CD14-positive monocyte (primary cell): Measurements from ENCODE around the gene FBXO31. TPM values are rescaled to one million over a fixed set of nuclear protein-coding genes. Genes with fewer than 3 reads are reported as not detected.

Experiments used
- DNase-seq, 3 donors: peaks; one replicate each; pipeline ENCODE4 v3.0.0-alpha.2; 2011 to 2022
- H2AFZ ChIP-seq: 2 replicates; pipeline ENCODE4 v1.6.0; 2012; ENCODE audit warnings: mild to moderate bottlenecking, low read depth, low read length, inconsistent platforms; ENCODE audit not compliant: insufficient read depth, poor library complexity, severe bottlenecking
- H3K27ac ChIP-seq, 2 donors: 1 replicate in 1 of 2; 2 replicates in 1 of 2; pipeline ENCODE4 v1.5.1; 2012 to 2013; ENCODE audit warnings: low read length in 2 of 2, control low read depth in 1 of 2, inconsistent platforms in 1 of 2, low read depth in 1 of 2, mild to moderate bottlenecking in 1 of 2
- H3K27me3 ChIP-seq, 2 donors: one replicate each; pipeline versions ENCODE4 v1.6.0 to v1.6.1; 2011 to 2013; ENCODE audit warnings: low read length in 2 of 2; ENCODE audit not compliant: control insufficient read depth in 2 of 2, insufficient read depth in 2 of 2
- H3K36me3 ChIP-seq, 2 donors: replicated peaks in 1 of 2; 1 replicate in 1 of 2; 2 replicates in 1 of 2; pipeline versions ENCODE4 v1.5.1 to v1.6.1; 2012 to 2013; ENCODE audit warnings: low read length in 2 of 2, control low read depth in 1 of 2, inconsistent platforms in 1 of 2, mild to moderate bottlenecking in 1 of 2; ENCODE audit not compliant: insufficient read depth in 2 of 2, control insufficient read depth in 1 of 2
- H3K4me1 ChIP-seq, 2 donors: 1 replicate in 1 of 2; 2 replicates in 1 of 2; pipeline versions ENCODE4 v1.5.1 to v1.6.1; 2012 to 2013; ENCODE audit warnings: low read length in 2 of 2, control low read depth in 1 of 2, inconsistent platforms in 1 of 2, mild to moderate bottlenecking in 1 of 2, moderate library complexity in 1 of 2; ENCODE audit not compliant: insufficient read depth in 2 of 2, control insufficient read depth in 1 of 2
- H3K4me2 ChIP-seq: replicated peaks from 2 replicates; pipeline ENCODE3; 2012; ENCODE audit warnings: low read length, moderate library complexity, mild to moderate bottlenecking; ENCODE audit not compliant: poor library complexity, severe bottlenecking; ENCODE audit errors: extremely low read depth
- H3K4me3 ChIP-seq, 3 experiments: fragments of 200-600 bp in 1 of 3; sonication (generic) in 1 of 3; replicated peaks in 1 of 3; 1 replicate in 2 of 3; 2 replicates in 1 of 3; pipeline ENCODE4 v1.5.1; 2011 to 2013; ENCODE audit warnings: low read length in 3 of 3, mild to moderate bottlenecking in 3 of 3, control low read depth in 2 of 3, low read depth in 2 of 3, inconsistent platforms in 1 of 3, moderate library complexity in 1 of 3
- H3K79me2 ChIP-seq: 2 replicates; pipeline ENCODE4 v1.6.0; 2012; ENCODE audit warnings: mild to moderate bottlenecking, control low read depth, inconsistent platforms, low read length, moderate library complexity; ENCODE audit not compliant: insufficient read depth
- H3K9ac ChIP-seq: 2 replicates; pipeline ENCODE4 v1.6.0; 2017; ENCODE audit warnings: low read length, mild to moderate bottlenecking; ENCODE audit not compliant: insufficient read depth, poor library complexity, severe bottlenecking
- H3K9me3 ChIP-seq, 2 donors: replicated peaks in 1 of 2; 1 replicate in 1 of 2; 2 replicates in 1 of 2; pipeline versions ENCODE4 v1.5.1 to v1.6.1; 2012 to 2013; ENCODE audit warnings: low read length in 2 of 2, control low read depth in 1 of 2; ENCODE audit not compliant: control insufficient read depth in 1 of 2, insufficient read depth in 1 of 2
- H4K20me1 ChIP-seq: 2 replicates; pipeline ENCODE4 v1.6.0; 2012; ENCODE audit warnings: mild to moderate bottlenecking, low read length, control low read depth, moderate library complexity; ENCODE audit not compliant: insufficient read depth
- H3K27ac Mint-ChIP-seq, 7 donors: one replicate each; pipeline ENCODE4 v1.8.0; 2020; ENCODE audit warnings: mild to moderate bottlenecking in 7 of 7, mixed read lengths in 7 of 7, moderate library complexity in 6 of 7, inconsistent platforms in 2 of 7
- H3K27me3 Mint-ChIP-seq, 3 donors: one replicate each; pipeline ENCODE4 v1.8.0; 2021 to 2022; ENCODE audit warnings: low read depth in 3 of 3, mild to moderate bottlenecking in 3 of 3, mixed read lengths in 3 of 3, moderate library complexity in 3 of 3, inconsistent platforms in 1 of 3
- H3K36me3 Mint-ChIP-seq, 2 donors: one replicate each; pipeline ENCODE4 v1.8.0; 2020; ENCODE audit warnings: mixed read lengths in 2 of 2, inconsistent platforms in 1 of 2, mild to moderate bottlenecking in 1 of 2
- H3K4me1 Mint-ChIP-seq: one replicate; pipeline ENCODE4 v1.8.0; 2020; ENCODE audit warnings: mild to moderate bottlenecking, mixed read lengths
- H3K4me3 Mint-ChIP-seq, 2 donors: one replicate each; pipeline ENCODE4 v1.8.0; 2020; ENCODE audit warnings: mild to moderate bottlenecking in 2 of 2, mixed read lengths in 2 of 2, moderate library complexity in 1 of 2
- H3K9me3 Mint-ChIP-seq, 7 donors: one replicate each; pipeline ENCODE4 v1.8.0; 2020 to 2022; ENCODE audit warnings: mixed read lengths in 7 of 7, mild to moderate bottlenecking in 6 of 7, moderate library complexity in 6 of 7, inconsistent platforms in 2 of 7
- CTCF ChIP-seq: fragments of 200-600 bp; IDR thresholded peaks from one replicate; pipeline ENCODE4 v1.8.0; 2022; ENCODE audit warnings: antibody characterized with exemption, mild to moderate bottlenecking
- WGBS: methylation state at CpG from one replicate; pipeline ENCODE4 v1.1.5; 2013; ENCODE audit warnings: missing lambda C conversion rate; ENCODE audit not compliant: insufficient coverage; 5-methylcytosine and 5-hydroxymethylcytosine counted together
- intact Hi-C, 2 donors: fragments of 100-400 bp; cut with micrococcal nuclease; formaldehyde crosslinking; loops; one replicate each; pipeline versions ENCODE4 v1.15.0 to v1.15.1; 2023
- polyA plus RNA-seq, 3 donors: library from polyadenylated mRNA; depleted of rRNA in 1 of 3; unstranded in 2 of 3; stranded (reverse) in 1 of 3; fragments of 300-500 nt in 2 of 3; fragments of >200 nt in 1 of 3; fragmentation: Illumina TruSeq in 2 of 3; gene quantifications; 1 replicate in 2 of 3; 2 replicates in 1 of 3; pipeline ENCODE4 v1.2.3, GENCODE V29; 2012 to 2021

FBXO31 gene
- polyA plus RNA-seq, 3 donors, result 2.0 to 5.6 (median 3.3) TPM

GRCh38 chr16:87311387-87311786 is 72.2 kb downstream of the FBXO31 start:
- H3K36me3 ChIP-seq, result no peaks in the 10 kb centered on the region
- H2AFZ ChIP-seq, result no peak overlapping the region
- Mint-ChIP-seq H3K9me3 (peaks cover 0 to 12% (median 4%) of the 10 kb centered on the region in 7 donors), H3K27ac (no peak overlapping the region), H3K4me3 (no peak overlapping the region), H3K36me3 (peaks cover 0 to 3% of the 10 kb centered on the region in 2 donors), H3K27me3 (peaks cover 0 to 6% (median 0%) of the 10 kb centered on the region in 3 donors), H3K4me1 (no peaks in the 10 kb centered on the region)
- no peaks in the 10 kb centered on the region for H3K9me3 ChIP-seq
- no peaks in the 10 kb centered on the region for H3K4me1 ChIP-seq
- no peaks in the 10 kb centered on the region for H4K20me1 ChIP-seq
- intact Hi-C loops, result no loop called here
- TF ChIP-seq CTCF, result no peak
- H3K9ac ChIP-seq, result no peak overlapping the region
- DNase-seq, result no peak
- 94% methylated on average over 5 of the region's 5 CpGs for WGBS
- no peak overlapping the region for H3K27ac ChIP-seq
- H3K4me2 ChIP-seq, result no peak overlapping the region
- no peak overlapping the region for H3K4me3 ChIP-seq
- H3K79me2 ChIP-seq, result no peaks in the 10 kb centered on the region
- no peaks in the 10 kb centered on the region for H3K27me3 ChIP-seq

GRCh38 chr16:87310610-87311009 is 73.0 kb downstream of the FBXO31 start:
- intact Hi-C loops, result no loop called here
- Histone ChIP-seq H3K4me3 (no peak overlapping the region), H3K27me3 (no peaks in the 10 kb centered on the region), H3K27ac (no peak overlapping the region), H2AFZ (no peak overlapping the region), H3K9ac (no peak overlapping the region), H3K79me2 (no peaks in the 10 kb centered on the region), H3K36me3 (no peaks in the 10 kb centered on the region), H4K20me1 (no peaks in the 10 kb centered on the region), H3K4me2 (no peak overlapping the region), H3K4me1 (no peaks in the 10 kb centered on the region), H3K9me3 (no peaks in the 10 kb centered on the region)
- Mint-ChIP-seq H3K27ac (no peak overlapping the region), H3K36me3 (peaks cover 0 to 3% of the 10 kb centered on the region in 2 donors), H3K4me1 (no peaks in the 10 kb centered on the region), H3K27me3 (peaks cover 0 to 6% (median 0%) of the 10 kb centered on the region in 3 donors), H3K4me3 (no peak overlapping the region), H3K9me3 (peaks cover 0 to 12% (median 4%) of the 10 kb centered on the region in 7 donors)
- 100% methylated on average over 2 of the region's 7 CpGs for WGBS
- no peak for DNase-seq
- TF ChIP-seq CTCF, result no peak
